ENCODE data around the gene RANBP17.
"Not testable (repeated sequence)": the region's sequence is repeated elsewhere in the genome, so short reads cannot be mapped to it uniquely, and the experiment has no call there.

RANBP17 gene

DNA sequence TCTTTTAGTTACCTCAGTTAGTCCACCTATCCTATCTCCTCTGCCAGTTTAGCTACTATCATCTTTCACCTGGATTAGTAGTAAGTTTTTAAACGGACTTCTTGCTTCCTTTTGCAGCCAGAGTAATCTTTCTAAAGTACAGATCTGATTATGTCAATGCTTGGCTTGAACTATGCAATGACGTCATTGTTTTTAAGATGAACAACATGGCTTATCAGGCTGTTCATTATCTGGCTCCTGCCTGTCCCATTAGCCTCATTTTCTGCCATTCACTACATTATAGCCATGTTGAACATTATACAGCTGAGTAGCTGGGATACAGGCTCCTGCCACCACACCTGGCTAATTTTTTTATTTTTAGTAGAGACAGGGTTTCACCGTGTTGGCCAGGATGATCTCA, 98.7 kb downstream of the RANBP17 start:
- no peak for DNase-seq

DNA sequence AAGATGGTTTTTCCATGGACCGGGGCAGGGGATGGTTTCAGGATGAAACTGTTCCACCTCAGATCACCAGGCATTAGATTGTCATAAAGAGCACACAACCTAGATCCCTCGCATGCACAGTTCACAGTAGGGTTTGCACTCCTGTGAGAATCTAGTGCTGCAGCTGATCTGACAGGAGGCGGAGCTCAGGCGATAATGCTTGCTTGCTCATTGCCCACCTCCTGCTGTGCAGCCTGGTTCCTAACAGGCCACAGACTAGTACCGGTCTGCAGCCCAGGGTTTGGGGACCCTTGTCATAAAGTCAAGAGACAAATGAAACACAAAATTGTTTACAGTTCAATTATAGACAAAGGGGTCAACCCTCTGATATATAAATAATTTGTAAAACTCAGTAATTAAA, 101.7 kb downstream of the RANBP17 start:
- no peak for DNase-seq

DNA sequence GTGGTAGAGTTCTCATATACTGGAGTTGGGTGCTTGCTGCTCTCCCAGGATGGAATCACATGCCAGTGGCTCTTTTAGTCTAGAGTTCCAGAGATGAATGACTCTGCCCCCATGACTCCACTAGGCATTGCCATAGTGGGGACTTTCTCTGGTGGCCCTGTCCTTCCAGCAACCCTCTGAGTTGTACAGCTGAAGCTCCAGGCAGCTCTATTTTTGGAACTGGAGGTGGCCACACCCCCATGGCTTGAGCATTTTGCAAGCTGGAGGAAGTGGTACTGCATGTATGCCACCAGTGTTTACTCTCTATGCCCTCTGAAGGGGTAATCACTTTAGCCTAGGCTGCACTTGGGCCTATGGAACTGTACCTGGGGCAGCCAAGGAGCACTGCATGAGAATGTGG, 112.6 kb downstream of the RANBP17 start:
- no peak for DNase-seq

GRCh38 chr5:170980261-170980660, 118.4 kb downstream of the RANBP17 start:
- not testable (repeated sequence) for DNase-seq

GRCh38 chr5:170985486-170985885, 123.7 kb downstream of the RANBP17 start:
- no peak for DNase-seq

DNA sequence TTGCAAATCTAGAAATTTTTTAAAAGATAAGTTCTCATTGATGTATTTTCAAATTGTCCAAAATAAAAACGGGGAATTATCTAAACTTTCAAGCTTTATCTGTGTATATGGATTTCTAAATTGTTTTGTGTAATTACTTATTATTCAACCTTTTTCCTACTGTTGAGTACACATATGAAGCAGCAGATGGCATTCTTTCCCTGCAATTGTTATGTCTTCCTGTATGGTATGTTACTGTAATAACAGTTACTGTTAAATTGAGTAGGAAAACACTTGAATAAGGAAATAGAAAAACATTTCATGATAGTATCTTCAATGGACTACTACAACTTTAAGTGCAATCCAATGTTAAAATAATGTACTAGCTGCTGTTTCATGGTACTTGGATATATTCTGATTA, 124.8 kb downstream of the RANBP17 start:
- DNase-seq: no peak

GRCh38 chr5:170993476-170993875, 131.7 kb downstream of the RANBP17 start:
- no peak for DNase-seq

- DNase-seq: no peak
These were observed 148.3 kb downstream of the RANBP17 start for GRCh38 chr5:171010086-171010485.

- DNase-seq: no peak
These were observed 149.0 kb downstream of the RANBP17 start for GRCh38 chr5:171010816-171011215.

GRCh38 chr5:171023508-171023907, 161.7 kb downstream of the RANBP17 start:
- no peak for DNase-seq

DNA sequence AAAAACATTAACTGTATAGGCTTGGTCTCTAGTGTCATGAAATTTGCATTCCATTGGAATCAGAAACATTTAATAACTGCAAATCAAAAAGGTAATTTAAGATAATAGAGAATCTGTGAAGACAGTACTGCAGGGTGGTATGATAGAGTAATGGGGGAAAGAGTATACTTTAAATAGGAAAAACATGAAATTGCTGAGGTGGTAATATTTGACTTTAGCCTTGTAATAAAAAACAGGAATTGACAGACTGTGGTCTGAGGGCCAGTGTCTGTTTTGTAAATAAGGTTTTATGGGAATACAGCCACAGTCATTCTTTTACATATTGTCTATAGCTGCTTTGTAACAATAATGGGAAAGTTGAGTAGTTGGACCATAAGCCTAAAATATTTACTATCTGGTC, 162.3 kb downstream of the RANBP17 start:
- no peak for DNase-seq

DNA sequence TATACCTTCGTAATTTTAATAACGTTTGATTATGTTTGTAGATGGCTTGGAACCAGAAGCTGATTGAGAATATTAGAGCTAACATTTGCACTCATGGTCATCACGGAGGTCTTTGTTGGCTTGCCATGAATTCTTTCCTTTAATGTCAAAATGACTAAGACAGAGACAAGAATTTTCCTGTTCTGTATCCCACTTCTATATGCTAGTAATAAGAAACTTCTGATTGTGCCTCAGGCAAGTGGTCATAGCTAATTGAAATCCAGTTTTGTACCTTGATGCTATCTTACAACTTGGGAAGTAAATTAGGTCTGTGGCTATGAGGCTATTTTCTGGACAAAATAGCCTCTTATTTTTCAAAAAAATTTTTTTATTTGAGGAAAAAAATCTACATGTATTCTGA, 167.6 kb downstream of the RANBP17 start:
- DNase-seq: no peak

- no peak for DNase-seq
These were observed 170.2 kb downstream of the RANBP17 start for GRCh38 chr5:171031977-171032376.

- DNase-seq: no peak
These were observed 170.7 kb downstream of the RANBP17 start for GRCh38 chr5:171032435-171032973.

- not testable (repeated sequence) for DNase-seq
These were observed 180.1 kb downstream of the RANBP17 start for GRCh38 chr5:171041893-171042292.

DNA sequence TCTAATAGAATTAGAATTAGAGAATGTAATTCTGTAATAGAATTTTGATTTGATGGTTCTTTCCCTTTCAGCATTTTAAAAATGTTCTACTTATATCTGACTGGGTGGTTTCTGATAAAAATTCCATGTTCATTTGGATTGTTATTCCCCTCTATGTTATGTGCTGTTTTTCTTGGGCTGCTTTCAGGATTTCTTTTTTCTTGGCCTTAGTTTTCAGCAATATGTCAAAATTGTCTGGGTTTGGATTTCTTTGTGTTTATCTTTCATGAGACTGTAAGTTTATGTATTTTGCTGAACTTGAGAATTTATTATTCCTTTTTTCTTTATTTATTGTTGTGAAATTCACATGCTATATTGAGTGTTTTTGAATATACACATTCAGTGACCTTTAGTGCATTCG, 189.1 kb downstream of the RANBP17 start:
- DNase-seq: no peak

- no peak for DNase-seq
These were observed 194.1 kb downstream of the RANBP17 start for GRCh38 chr5:171055875-171056454.

GRCh38 chr5:171067540-171068130, 205.8 kb downstream of the RANBP17 start:
- no peak for DNase-seq

DNA sequence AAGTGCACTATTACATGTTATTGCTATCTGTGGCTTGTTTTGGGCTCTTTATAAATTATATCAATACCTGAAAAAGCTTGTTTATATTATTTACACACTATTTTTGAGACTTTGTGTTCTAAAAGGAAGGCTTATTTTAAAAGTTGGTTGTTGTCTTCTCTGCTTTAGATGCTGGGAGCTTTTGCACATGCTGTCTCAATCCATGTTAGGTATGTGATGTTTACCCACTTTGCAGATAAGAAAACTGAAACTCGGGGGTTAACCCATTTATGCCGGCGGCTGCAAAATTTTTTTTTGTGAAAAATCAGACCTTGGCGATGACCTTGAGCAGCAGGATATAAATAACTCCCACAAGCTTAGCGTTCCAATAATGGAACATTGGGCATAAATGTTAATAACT, 212.9 kb downstream of the RANBP17 start:
- no peak for DNase-seq

DNA sequence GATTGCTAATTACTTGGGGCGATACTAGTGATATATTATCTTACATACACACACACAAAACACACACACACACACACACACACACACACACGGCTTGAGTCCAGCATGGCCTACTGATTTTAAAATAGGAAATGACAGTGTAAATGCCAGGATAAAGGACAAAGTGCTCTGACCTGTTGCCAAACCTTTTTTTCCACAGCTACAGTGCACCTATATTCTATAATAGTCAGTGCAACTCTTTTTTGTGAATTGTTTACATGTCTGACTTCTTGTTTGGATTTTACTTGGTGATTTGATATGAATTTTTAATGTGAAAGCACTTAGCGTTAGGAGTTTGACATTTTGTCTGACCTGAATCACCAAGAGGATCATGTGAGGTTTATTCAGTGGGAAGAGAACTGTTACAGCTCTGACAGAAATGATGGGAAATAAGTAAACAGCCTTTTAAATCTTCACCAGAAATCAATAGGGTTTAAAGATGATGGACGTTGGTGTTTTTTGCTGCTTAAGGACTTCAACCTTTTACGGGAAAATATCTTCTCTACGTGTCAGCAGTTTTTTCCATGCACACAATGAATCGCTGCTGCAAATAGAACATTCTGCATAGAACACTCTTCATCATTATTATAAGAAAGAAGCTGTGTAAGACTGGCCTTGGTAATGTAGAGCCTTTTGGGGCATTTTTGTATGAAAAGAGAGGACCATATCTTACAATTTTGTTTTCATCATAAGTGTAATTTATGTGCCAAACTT, 218.5 kb downstream of the RANBP17 start:
- no peak for DNase-seq

- DNase-seq: no peak
These were observed 219.5 kb downstream of the RANBP17 start for GRCh38 chr5:171081319-171081718.

DNA sequence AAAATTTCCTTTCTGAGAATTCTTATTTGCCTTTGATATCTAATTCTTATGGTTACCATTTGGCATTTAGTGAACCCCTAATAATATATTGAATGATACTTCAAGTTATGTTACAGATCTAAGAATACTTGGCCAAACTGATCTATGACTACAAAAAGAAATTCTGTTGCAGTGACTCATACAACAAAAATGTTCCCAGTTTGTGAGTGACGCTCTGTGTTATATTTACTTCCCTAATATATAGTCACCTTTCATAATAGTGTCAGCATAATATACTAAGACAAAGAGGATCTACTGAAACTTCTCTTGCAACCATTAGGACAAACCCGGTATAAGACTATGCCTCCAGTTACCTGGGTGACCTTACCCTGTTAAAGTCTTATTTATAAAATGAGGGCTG, 230.4 kb downstream of the RANBP17 start:
- no peak for DNase-seq

GRCh38 chr5:171093598-171093997, 231.8 kb downstream of the RANBP17 start:
- no peak for DNase-seq

- DNase-seq: no peak
These were observed 232.5 kb downstream of the RANBP17 start for GRCh38 chr5:171094356-171094755.
